Karpas-422 (cell line): ENCODE data around the gene NPAS3. TPM values are rescaled to one million over a fixed set of nuclear protein-coding genes. Genes with fewer than 3 reads are reported as not detected.
A peak's percentile ranks its signal among the peaks of the same experiment; 100 is the strongest.

Experiments used
- DNase-seq: peaks from one replicate; pipeline ENCODE4 v3.0.0-alpha.2; 2015
- H2AFZ ChIP-seq: fragments of 200-600 bp; sonication (generic); 2 replicates; pipeline ENCODE4 v1.6.1; 2014; ENCODE audit warnings: antibody characterized with exemption, low read length, mixed read lengths
- H3K27ac ChIP-seq: fragments of 200-600 bp; sonication (generic); 2 replicates; pipeline ENCODE4 v1.5.1; 2014; ENCODE audit warnings: mild to moderate bottlenecking, low read length, moderate library complexity
- H3K27me3 ChIP-seq: fragments of 200-600 bp; sonication (generic); 2 replicates; pipeline ENCODE4 v1.6.1; 2014; ENCODE audit warnings: low read length, mixed read lengths
- H3K36me3 ChIP-seq: fragments of 200-600 bp; sonication (generic); 2 replicates; pipeline ENCODE4 v1.6.1; 2014; ENCODE audit warnings: low read length, mixed read lengths; ENCODE audit not compliant: insufficient read depth
- H3K4me1 ChIP-seq: fragments of 200-600 bp; sonication (generic); 2 replicates; pipeline ENCODE4 v1.6.1; 2014; ENCODE audit warnings: mild to moderate bottlenecking, low read length, mixed read lengths
- H3K4me2 ChIP-seq: fragments of 200-600 bp; sonication (generic); 2 replicates; pipeline ENCODE4 v1.6.1; 2014; ENCODE audit warnings: low read length, low read depth, mild to moderate bottlenecking; ENCODE audit not compliant: poor library complexity, severe bottlenecking
- H3K4me3 ChIP-seq: fragments of 200-600 bp; sonication (generic); 2 replicates; pipeline ENCODE4 v1.5.1; 2014; ENCODE audit warnings: mild to moderate bottlenecking, antibody characterized with exemption, low read length, mixed read lengths
- H3K79me2 ChIP-seq: fragments of 200-600 bp; sonication (generic); 2 replicates; pipeline ENCODE4 v1.6.1; 2014; ENCODE audit warnings: mild to moderate bottlenecking, low read length, mixed read lengths
- H3K9ac ChIP-seq: fragments of 200-600 bp; sonication (generic); 2 replicates; pipeline ENCODE4 v1.6.0; 2014; ENCODE audit warnings: low read length
- H3K9me2 ChIP-seq: fragments of 200-600 bp; sonication (generic), shearing (Covaris generic); replicated peaks from 2 replicates; pipeline ENCODE4 v1.6.0; 2014; ENCODE audit warnings: mild to moderate bottlenecking, low read length, moderate library complexity; ENCODE audit not compliant: insufficient read depth
- H3K9me3 ChIP-seq: fragments of 300-700, 200-600 bp; sonication (generic); 2 replicates; pipeline ENCODE4 v1.6.1; 2014; ENCODE audit warnings: low read length, mixed read lengths
- H4K20me1 ChIP-seq: fragments of 200-600 bp; sonication (generic); 2 replicates; pipeline ENCODE4 v1.6.1; 2014; ENCODE audit warnings: mild to moderate bottlenecking, antibody characterized with exemption, low read length, low read depth; ENCODE audit not compliant: insufficient read depth
- total RNA-seq: library from RNA; depleted of rRNA; stranded (reverse); fragments of >200 nt; shearing (Covaris generic); gene quantifications from 2 replicates; pipeline ENCODE4 v1.2.3, GENCODE V29; 2014; ENCODE audit warnings: low replicate concordance

NPAS3 gene
- total RNA-seq, 1 experiment from 2014 or later = 1.6 TPM

GRCh38 chr14:33767586-33768457 lies 829.1 kb downstream of the NPAS3 start:
- Histone ChIP-seq H3K4me2 (peak overlapping the region; percentile 79), H4K20me1 (no peaks in the 10 kb centered on the region), H3K4me3 (peak overlapping the region; percentile 48), H3K9ac (peak overlapping the region; percentile 67), H3K27ac (peak overlapping the region; percentile 95), H3K36me3 (no peaks in the 10 kb centered on the region), H3K9me2 (no peaks in the 10 kb centered on the region), H3K9me3 (no peaks in the 10 kb centered on the region), H2AFZ (no peak overlapping the region), H3K79me2 (no peaks in the 10 kb centered on the region), H3K27me3 (no peaks in the 10 kb centered on the region), H3K4me1 (peaks cover 100% of the 10 kb centered on the region)
- peak; percentile 76 for DNase-seq

DNA sequence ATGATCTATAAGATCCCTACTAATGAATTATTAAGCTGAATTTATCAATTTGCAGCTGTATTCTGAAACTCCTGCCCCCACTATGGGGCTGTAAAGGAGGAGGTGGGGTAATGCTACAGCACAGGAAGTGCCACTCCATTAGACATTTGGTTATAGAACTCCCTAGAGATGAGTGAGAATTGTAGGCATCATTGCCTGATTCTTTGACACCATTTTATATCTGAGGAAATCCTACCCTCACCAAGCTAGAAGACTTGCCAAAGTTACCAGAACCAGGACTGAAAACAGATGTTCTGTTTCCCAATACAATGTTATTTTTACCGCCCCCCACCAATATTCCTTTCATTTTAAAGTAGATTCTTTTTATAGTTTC lies 829.8 kb downstream of the NPAS3 start:
- peak overlapping the region; percentile 79 for H3K4me2 ChIP-seq
- H3K9ac ChIP-seq = peak overlapping the region; percentile 67
- no peaks in the 10 kb centered on the region for H3K9me2 ChIP-seq

GRCh38 chr14:33773205-33774030 lies 834.7 kb downstream of the NPAS3 start:
- peak overlapping the region; percentile 38 for H3K4me3 ChIP-seq

More for the DNA sequence above, 829.8 kb downstream of the NPAS3 start:
- Histone ChIP-seq H3K4me1 (peaks cover 100% of the 10 kb centered on the region), H3K36me3 (no peaks in the 10 kb centered on the region), H3K4me3 (peak overlapping the region; percentile 48), H3K9me3 (no peaks in the 10 kb centered on the region), H3K79me2 (no peaks in the 10 kb centered on the region), H4K20me1 (no peaks in the 10 kb centered on the region), H2AFZ (no peak overlapping the region), H3K27me3 (no peaks in the 10 kb centered on the region), H3K27ac (peak overlapping the region; percentile 95)
- DNase-seq = peak; percentile 97

GRCh38 chr14:33774161-33774560 lies 835.5 kb downstream of the NPAS3 start:
- Histone ChIP-seq H3K4me1 (peaks cover 82% of the 10 kb centered on the region), H3K79me2 (no peaks in the 10 kb centered on the region), H3K4me3 (peak overlapping the region; percentile 37), H3K27ac (peak overlapping the region; percentile 95), H2AFZ (peak overlapping the region; percentile 1; the same call in 1 of the 2 replicates), H3K27me3 (no peaks in the 10 kb centered on the region), H3K9ac (peak overlapping the region; percentile 62), H3K36me3 (no peaks in the 10 kb centered on the region), H3K4me2 (peak overlapping the region; percentile 64), H4K20me1 (no peaks in the 10 kb centered on the region), H3K9me2 (no peaks in the 10 kb centered on the region), H3K9me3 (no peaks in the 10 kb centered on the region)
- DNase-seq = peak; percentile 96

More at GRCh38 chr14:33773205-33774030, 834.7 kb downstream of the NPAS3 start:
- H2AFZ ChIP-seq = no peak overlapping the region
- no peaks in the 10 kb centered on the region for H4K20me1 ChIP-seq
- H3K27ac ChIP-seq = peak overlapping the region; percentile 95
- H3K4me2 ChIP-seq = peak overlapping the region; percentile 64
- no peaks in the 10 kb centered on the region for H3K27me3 ChIP-seq
- no peaks in the 10 kb centered on the region for H3K79me2 ChIP-seq
- H3K4me1 ChIP-seq = peaks cover 82% of the 10 kb centered on the region
- no peaks in the 10 kb centered on the region for H3K9me2 ChIP-seq
- peak overlapping the region; percentile 69 for H3K9ac ChIP-seq
- peak; percentile 97 for DNase-seq
- H3K36me3 ChIP-seq = no peaks in the 10 kb centered on the region
- no peaks in the 10 kb centered on the region for H3K9me3 ChIP-seq

DNA sequence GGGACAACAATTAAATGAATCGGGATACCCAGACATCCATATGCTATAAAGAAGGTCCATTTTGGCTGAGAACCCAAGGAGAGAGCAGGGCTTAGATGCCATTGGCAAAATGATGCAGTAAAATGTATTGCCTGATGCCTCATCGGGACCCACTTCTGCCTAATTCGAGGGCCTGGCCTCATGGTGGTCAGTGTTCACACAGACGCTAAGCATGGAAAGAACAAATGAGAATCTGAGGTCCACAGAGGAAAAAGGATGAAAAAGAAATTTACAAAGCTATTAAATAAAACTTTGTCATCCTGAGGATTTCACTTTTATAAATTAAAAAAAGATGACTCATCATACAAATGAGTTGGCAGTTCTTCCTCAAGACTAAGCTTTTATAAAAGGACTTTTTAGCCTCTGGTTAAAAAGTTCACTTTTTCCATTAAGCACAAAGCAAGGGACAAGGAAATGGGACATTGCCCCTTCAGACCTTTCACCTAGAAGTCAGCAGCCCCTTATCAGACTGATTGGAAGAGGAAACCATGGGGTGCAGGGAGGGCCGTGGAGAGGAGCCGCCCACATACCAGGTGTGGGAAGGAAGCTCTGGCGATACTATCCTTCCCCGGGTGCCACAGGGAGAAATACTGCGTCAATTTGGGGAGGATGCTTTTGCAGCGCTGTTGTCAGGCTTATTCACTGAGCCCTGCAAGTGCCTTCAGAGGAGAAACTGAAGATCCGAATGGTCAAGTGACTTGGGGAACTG lies 836.2 kb downstream of the NPAS3 start:
- Histone ChIP-seq H3K27ac (peak overlapping the region; percentile 95), H3K4me2 (peak overlapping the region; percentile 64), H3K27me3 (no peaks in the 10 kb centered on the region), H3K9ac (peak overlapping the region; percentile 62), H3K4me3 (peak overlapping the region; percentile 12), H3K9me3 (no peaks in the 10 kb centered on the region), H4K20me1 (no peaks in the 10 kb centered on the region), H2AFZ (peak overlapping the region; percentile 1; the same call in 1 of the 2 replicates), H3K9me2 (no peaks in the 10 kb centered on the region; the same call in 1 of the 2 replicates), H3K4me1 (peaks cover 82% of the 10 kb centered on the region), H3K79me2 (no peaks in the 10 kb centered on the region), H3K36me3 (no peaks in the 10 kb centered on the region)
- peak; percentile 59 for DNase-seq

- Histone ChIP-seq H3K4me1 (peaks cover 67% of the 10 kb centered on the region), H2AFZ (no peak overlapping the region), H3K27ac (no peak overlapping the region), H3K36me3 (no peaks in the 10 kb centered on the region), H3K79me2 (no peaks in the 10 kb centered on the region), H3K4me2 (no peak overlapping the region), H3K9me3 (no peaks in the 10 kb centered on the region), H3K27me3 (no peaks in the 10 kb centered on the region), H3K9me2 (no peaks in the 10 kb centered on the region; the same call in 1 of the 2 replicates), H4K20me1 (no peaks in the 10 kb centered on the region), H3K4me3 (no peak overlapping the region), H3K9ac (no peak overlapping the region)
- no peak for DNase-seq
Observed at GRCh38 chr14:33776871-33777270, 838.2 kb downstream of the NPAS3 start.

GRCh38 chr14:33777681-33778080 lies 839.0 kb downstream of the NPAS3 start:
- Histone ChIP-seq H3K9me3 (no peaks in the 10 kb centered on the region), H3K4me3 (no peak overlapping the region), H3K9ac (no peak overlapping the region), H4K20me1 (no peaks in the 10 kb centered on the region), H3K36me3 (no peaks in the 10 kb centered on the region), H2AFZ (no peak overlapping the region), H3K27me3 (no peaks in the 10 kb centered on the region), H3K9me2 (no peaks in the 10 kb centered on the region; the same call in 1 of the 2 replicates), H3K27ac (no peak overlapping the region), H3K79me2 (no peaks in the 10 kb centered on the region), H3K4me2 (no peak overlapping the region), H3K4me1 (peaks cover 59% of the 10 kb centered on the region)
- no peak for DNase-seq
